Measurements from ENCODE around the gene HES1.

- TF ChIP-seq, protein P1, sequence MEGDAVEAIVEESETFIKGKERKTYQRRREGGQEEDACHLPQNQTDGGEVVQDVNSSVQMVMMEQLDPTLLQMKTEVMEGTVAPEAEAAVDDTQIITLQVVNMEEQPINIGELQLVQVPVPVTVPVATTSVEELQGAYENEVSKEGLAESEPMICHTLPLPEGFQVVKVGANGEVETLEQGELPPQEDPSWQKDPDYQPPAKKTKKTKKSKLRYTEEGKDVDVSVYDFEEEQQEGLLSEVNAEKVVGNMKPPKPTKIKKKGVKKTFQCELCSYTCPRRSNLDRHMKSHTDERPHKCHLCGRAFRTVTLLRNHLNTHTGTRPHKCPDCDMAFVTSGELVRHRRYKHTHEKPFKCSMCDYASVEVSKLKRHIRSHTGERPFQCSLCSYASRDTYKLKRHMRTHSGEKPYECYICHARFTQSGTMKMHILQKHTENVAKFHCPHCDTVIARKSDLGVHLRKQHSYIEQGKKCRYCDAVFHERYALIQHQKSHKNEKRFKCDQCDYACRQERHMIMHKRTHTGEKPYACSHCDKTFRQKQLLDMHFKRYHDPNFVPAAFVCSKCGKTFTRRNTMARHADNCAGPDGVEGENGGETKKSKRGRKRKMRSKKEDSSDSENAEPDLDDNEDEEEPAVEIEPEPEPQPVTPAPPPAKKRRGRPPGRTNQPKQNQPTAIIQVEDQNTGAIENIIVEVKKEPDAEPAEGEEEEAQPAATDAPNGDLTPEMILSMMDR (IDR thresholded peaks at IDR 0.05): no peak
- no peak for TF ChIP-seq POLR2A (IDR thresholded peaks at IDR 0.05)
Observed at GRCh38 chr3:194178128-194178527, 42.2 kb downstream of the HES1 start.

Data from adrenal gland (tissue), 5 donors.